IMR-90 (cell line): ENCODE measurements around the gene OR51T1. TPM values are rescaled to one million over a fixed set of nuclear protein-coding genes. Genes with fewer than 3 reads are reported as not detected.

Experiments
- ATAC-seq: fragments of 200-7000 bp; cut with Tn5 transposase; 2 replicates; pipeline ENCODE4 v1.9.1; 2020; ENCODE audit warnings: low read depth, mild to moderate bottlenecking, moderate library complexity
- BruUV-seq: library from RNA; stranded (reverse); fragments of 400-500 nt; replicated peaks from 2 replicates; lab custom pipeline; 2021; lab: Mats Ljungman, UMichigan
- CTCF ChIA-PET: fragments of 300-600 bp; formaldehyde crosslinking; extraction: SDS; loops from one replicate; lab custom pipeline; 2021; ENCODE audit warnings: antibody characterized with exemption; lab: Yijun Ruan, JAX
- POLR2A ChIA-PET: fragments of 300-600 bp; sonication (Branson Sonifier 250); formaldehyde crosslinking; loops from one replicate; lab custom pipeline; 2022; ENCODE audit warnings: antibody characterized with exemption; ENCODE audit not compliant: unreplicated experiment; lab: Charles Lee
- DNase-seq: peaks from one replicate; pipeline ENCODE4 v3.0.0; 2013
- H2AFZ ChIP-seq: replicated peaks from 2 replicates; pipeline ENCODE3; 2013; ENCODE audit warnings: low read length, mild to moderate bottlenecking; ENCODE audit not compliant: poor library complexity
- H2AK5ac ChIP-seq: 2 replicates; pipeline ENCODE4 v1.6.1; 2013; ENCODE audit warnings: low read depth, low read length, inconsistent platforms
- H2AK9ac ChIP-seq: replicated peaks from 2 replicates; pipeline ENCODE3; 2013; ENCODE audit warnings: mild to moderate bottlenecking, low read depth, low read length, moderate library complexity; ENCODE audit not compliant: poor library complexity
- H2BK120ac ChIP-seq: 2 replicates; pipeline ENCODE4 v1.6.1; 2013; ENCODE audit warnings: low read depth, low read length, inconsistent platforms
- H2BK15ac ChIP-seq: 3 replicates; pipeline ENCODE4 v1.6.1; 2013; ENCODE audit warnings: low read depth, low read length, inconsistent platforms
- H2BK20ac ChIP-seq: 2 replicates; pipeline ENCODE4 v1.6.1; 2013; ENCODE audit warnings: low read depth, mild to moderate bottlenecking, inconsistent platforms, low read length, moderate library complexity
- H2BK5ac ChIP-seq: 2 replicates; pipeline ENCODE4 v1.6.1; 2013; ENCODE audit warnings: mild to moderate bottlenecking, low read depth, low read length, inconsistent platforms; ENCODE audit not compliant: poor library complexity, severe bottlenecking
- H3K14ac ChIP-seq: replicated peaks from 2 replicates; pipeline ENCODE4 v1.6.1; 2013; ENCODE audit warnings: low read depth, low read length, inconsistent platforms
- H3K18ac ChIP-seq: 2 replicates; pipeline ENCODE4 v1.6.1; 2013; ENCODE audit warnings: low read depth, low read length, control low read depth
- H3K23ac ChIP-seq: 2 replicates; pipeline ENCODE4 v1.6.1; 2013; ENCODE audit warnings: low read depth, low read length, inconsistent platforms
- H3K27ac ChIP-seq: 2 replicates; pipeline ENCODE4 v1.5.1; 2013; ENCODE audit warnings: mild to moderate bottlenecking, control low read depth, low read length; ENCODE audit not compliant: insufficient read depth
- H3K27me3 ChIP-seq: 2 replicates; pipeline ENCODE4 v1.6.1; 2013; ENCODE audit warnings: low read length; ENCODE audit not compliant: control insufficient read depth, insufficient read depth
- H3K36me3 ChIP-seq: 2 replicates; pipeline ENCODE4 v1.6.1; 2013; ENCODE audit warnings: low read length, mixed read lengths; ENCODE audit not compliant: control insufficient read depth, insufficient read depth
- H3K4ac ChIP-seq: 2 replicates; pipeline ENCODE4 v1.6.1; 2013; ENCODE audit warnings: low read depth, low read length, inconsistent platforms
- H3K4me1 ChIP-seq: 2 replicates; pipeline ENCODE4 v1.6.1; 2013; ENCODE audit warnings: low read length, mixed read lengths; ENCODE audit not compliant: control insufficient read depth, insufficient read depth
- H3K4me2 ChIP-seq: 2 replicates; pipeline ENCODE4 v1.6.1; 2013; ENCODE audit warnings: low read depth, mild to moderate bottlenecking, control low read depth, low read length, moderate library complexity
- H3K4me3 ChIP-seq: 2 replicates; pipeline ENCODE4 v1.5.1; 2013; ENCODE audit warnings: low read depth, mild to moderate bottlenecking, control low read depth, low read length, moderate library complexity; ENCODE audit not compliant: insufficient read depth
- H3K56ac ChIP-seq: 2 replicates; pipeline ENCODE4 v1.6.1; 2013; ENCODE audit warnings: low read length, inconsistent platforms; ENCODE audit not compliant: insufficient read depth; ENCODE audit errors: extremely low read depth
- H3K79me1 ChIP-seq, 2 experiments: 2 replicates each; pipeline ENCODE4 v1.6.1; 2013; ENCODE audit warnings: low read length in 2 of 2, inconsistent platforms in 1 of 2, low read depth in 1 of 2
- H3K9ac ChIP-seq: 2 replicates; pipeline ENCODE4 v1.6.1; 2013; ENCODE audit warnings: low read depth, low read length, control low read depth
- H3K9me1 ChIP-seq: 2 replicates; pipeline ENCODE4 v1.6.1; 2013; ENCODE audit warnings: low read length, inconsistent platforms; ENCODE audit not compliant: insufficient read depth
- H3K9me3 ChIP-seq: 2 replicates; pipeline ENCODE4 v1.6.1; 2013; ENCODE audit warnings: low read length; ENCODE audit not compliant: control insufficient read depth, insufficient read depth
- H4K20me1 ChIP-seq: 2 replicates; pipeline ENCODE4 v1.6.1; 2013; ENCODE audit warnings: low read length, inconsistent platforms; ENCODE audit not compliant: insufficient read depth
- H4K5ac ChIP-seq: 2 replicates; pipeline ENCODE4 v1.6.1; 2013; ENCODE audit warnings: mild to moderate bottlenecking, low read depth, low read length, control low read depth
- H4K8ac ChIP-seq, 2 experiments: 2 replicates each; pipeline ENCODE4 v1.6.1; 2013; ENCODE audit warnings: low read depth in 2 of 2, low read length in 2 of 2, control low read depth in 1 of 2, inconsistent platforms in 1 of 2
- H4K91ac ChIP-seq: 2 replicates; pipeline ENCODE4 v1.6.1; 2013; ENCODE audit warnings: low read depth, low read length, inconsistent platforms; ENCODE audit not compliant: insufficient read depth
- BHLHE40 ChIP-seq: fragments of 150-350 bp; IDR thresholded peaks from 2 replicates; pipeline ENCODE4 v1.6.1; 2016; ENCODE audit warnings: mild to moderate bottlenecking, low read depth, low read length
- CEBPB ChIP-seq: IDR thresholded peaks from 2 replicates; pipeline ENCODE4 v1.6.1; 2012; ENCODE audit warnings: low read depth, low read length, improper control_type of control experiment
- CHD1 ChIP-seq: IDR thresholded peaks from 2 replicates; pipeline ENCODE4 v1.6.1; 2012; ENCODE audit warnings: low read depth, low read length, improper control_type of control experiment
- ELK1 ChIP-seq: fragments of 150-350 bp; IDR thresholded peaks from 2 replicates; pipeline ENCODE4 v1.6.1; 2016; ENCODE audit warnings: low read depth, mild to moderate bottlenecking, low read length, moderate library complexity, borderline replicate concordance
- FOS ChIP-seq: fragments of 150-350 bp; IDR thresholded peaks from 2 replicates; pipeline ENCODE4 v1.6.1; 2016; ENCODE audit warnings: low read depth, low read length
- MAFK ChIP-seq: IDR thresholded peaks from 2 replicates; pipeline ENCODE4 v1.6.1; 2012; ENCODE audit warnings: low read depth, low read length, improper control_type of control experiment
- MAZ ChIP-seq: IDR thresholded peaks from 2 replicates; pipeline ENCODE4 v1.6.1; 2012; ENCODE audit warnings: low read depth, mild to moderate bottlenecking, low read length, improper control_type of control experiment, moderate library complexity, borderline replicate concordance
- MXI1 ChIP-seq: IDR thresholded peaks from 2 replicates; pipeline ENCODE4 v1.6.1; 2012; ENCODE audit warnings: low read depth, mild to moderate bottlenecking, low read length, moderate library complexity, borderline replicate concordance
- NFE2L2 ChIP-seq: fragments of 150-350 bp; IDR thresholded peaks from 2 replicates; pipeline ENCODE4 v1.6.1; 2016; ENCODE audit warnings: low read depth, mild to moderate bottlenecking, low read length
- POLR2A ChIP-seq: IDR thresholded peaks from 2 replicates; pipeline ENCODE4 v1.6.1; 2012; ENCODE audit warnings: mild to moderate bottlenecking, low read depth, low read length
- RAD21 ChIP-seq: IDR thresholded peaks from 2 replicates; pipeline ENCODE4 v1.6.1; 2012; ENCODE audit warnings: low read length, improper control_type of control experiment
- RCOR1 ChIP-seq: IDR thresholded peaks from 2 replicates; pipeline ENCODE4 v1.6.1; 2012; ENCODE audit warnings: mild to moderate bottlenecking, low read length, improper control_type of control experiment; ENCODE audit not compliant: insufficient replicate concordance
- RFX5 ChIP-seq: IDR thresholded peaks from 2 replicates; pipeline ENCODE4 v1.8.0; 2012; ENCODE audit warnings: low read depth, mild to moderate bottlenecking, low read length, moderate library complexity
- SMC3 ChIP-seq: fragments of 150-350 bp; IDR thresholded peaks from 2 replicates; pipeline ENCODE4 v1.6.1; 2016; ENCODE audit warnings: low read depth, mild to moderate bottlenecking, antibody characterized with exemption, low read length, moderate library complexity
- USF2 ChIP-seq: fragments of 150-350 bp; IDR thresholded peaks from 2 replicates; pipeline ENCODE4 v1.6.1; 2017; ENCODE audit warnings: mild to moderate bottlenecking, antibody characterized with exemption, low read length, low read depth
- WGBS, 2 experiments: methylation state at CpG; one replicate each; pipeline versions ENCODE4 v1.1.5 to v1.1.7; 2013; ENCODE audit warnings: missing lambda C conversion rate in 2 of 2; ENCODE audit not compliant: insufficient read length in 1 of 2; ENCODE audit errors: extremely low coverage in 2 of 2; 5-methylcytosine and 5-hydroxymethylcytosine counted together
- dilution Hi-C: fragments of 300-500 bp; cut with HindIII; formaldehyde crosslinking; loops from one replicate; pipeline ENCODE4 v1.14.3; 2018; ENCODE audit warnings: low sequenced_read_pairs; ENCODE audit not compliant: unreplicated experiment
- in situ Hi-C: fragments of 300-500 bp; cut with MboI; formaldehyde crosslinking; loops from 3 replicates; pipeline ENCODE4 v1.14.3; 2019; ENCODE audit warnings: low sequenced_read_pairs, inconsistent platforms, mixed read lengths
- intact Hi-C: fragments of 100-400 bp; cut with micrococcal nuclease; formaldehyde crosslinking; loops from 2 replicates; pipeline ENCODE4 v1.10.0; 2022
- polyA plus RNA-seq, 3 experiments: library from polyadenylated mRNA; depleted of rRNA; stranded (reverse); fragments of >200 nt; gene quantifications; 2 replicates each; pipeline ENCODE4 v1.2.3, GENCODE V29; 2012; ENCODE audit warnings: low replicate concordance in 1 of 3
- total RNA-seq: library from RNA; depleted of rRNA; stranded (reverse); fragments of >200 nt; gene quantifications from 2 replicates; pipeline ENCODE4 v1.2.3, GENCODE V29; 2012
- TF ChIP-seq, protein P1 (sequence below): conservative IDR thresholded peaks from 2 replicates; pipeline ENCODE4 v1.5.1; 2012; ENCODE audit warnings: mild to moderate bottlenecking, low read depth, low read length, improper control_type of control experiment

The OR51T1 gene
- total and polyA plus RNA-seq, 2 of the 4 experiments (the other 2 are of a cell fraction) = not detected

DNA sequence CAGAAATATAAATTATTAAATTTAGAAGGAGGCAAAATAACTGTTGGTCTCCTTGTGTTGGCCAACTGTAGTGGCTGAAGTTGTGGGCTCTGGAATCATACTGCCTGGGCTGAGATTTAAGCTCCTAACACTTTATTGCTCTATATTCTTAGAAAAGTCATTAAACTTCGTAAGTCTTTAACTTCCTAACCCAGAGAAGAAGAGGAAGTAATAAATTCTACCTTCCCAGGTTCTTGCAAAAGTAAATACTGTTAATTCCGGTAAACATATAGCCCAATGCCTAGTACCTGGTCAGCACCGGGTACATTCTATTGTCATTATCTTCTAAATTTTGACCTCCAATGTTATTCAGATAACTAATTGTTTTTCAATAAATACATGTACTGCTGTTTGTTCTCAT, 4.5 kb downstream of the OR51T1 start:
- H3K27ac ChIP-seq = no peak overlapping the region
- H3K4me1 ChIP-seq = no peaks in the 10 kb centered on the region; the same call in 1 of the 2 replicates
- no peaks in the 10 kb centered on the region for H4K20me1 ChIP-seq
- ATAC-seq = no peak
- BruUV-seq = no TSS peak
- no peak overlapping the region for H3K9ac ChIP-seq
- H2BK120ac ChIP-seq = no peak overlapping the region
- no peak overlapping the region for H3K56ac ChIP-seq
- H3K4me2 ChIP-seq = no peak overlapping the region
- no peak overlapping the region for H2AK9ac ChIP-seq
- no peak overlapping the region for H4K91ac ChIP-seq
- intact Hi-C loops = no loop called here
- dilution Hi-C loops = no loop called here
- no peak overlapping the region for H2BK5ac ChIP-seq
- H3K79me1 ChIP-seq = no peaks in the 10 kb centered on the region
- H4K8ac ChIP-seq = no peak overlapping the region
- H3K14ac ChIP-seq = no peak overlapping the region
- ChIA-PET POLR2A (no interaction called here), CTCF (no interaction called here)
- TF ChIP-seq CHD1 (no peak), POLR2A (no peak), MXI1 (no peak), USF2 (no peak), RAD21 (no peak), FOS (no peak), RFX5 (no peak), BHLHE40 (no peak), RCOR1 (no peak), MAFK (no peak), ELK1 (no peak), SMC3 (no peak), NFE2L2 (no peak), MAZ (no peak), CEBPB (no peak)
- TF ChIP-seq, protein P1, sequence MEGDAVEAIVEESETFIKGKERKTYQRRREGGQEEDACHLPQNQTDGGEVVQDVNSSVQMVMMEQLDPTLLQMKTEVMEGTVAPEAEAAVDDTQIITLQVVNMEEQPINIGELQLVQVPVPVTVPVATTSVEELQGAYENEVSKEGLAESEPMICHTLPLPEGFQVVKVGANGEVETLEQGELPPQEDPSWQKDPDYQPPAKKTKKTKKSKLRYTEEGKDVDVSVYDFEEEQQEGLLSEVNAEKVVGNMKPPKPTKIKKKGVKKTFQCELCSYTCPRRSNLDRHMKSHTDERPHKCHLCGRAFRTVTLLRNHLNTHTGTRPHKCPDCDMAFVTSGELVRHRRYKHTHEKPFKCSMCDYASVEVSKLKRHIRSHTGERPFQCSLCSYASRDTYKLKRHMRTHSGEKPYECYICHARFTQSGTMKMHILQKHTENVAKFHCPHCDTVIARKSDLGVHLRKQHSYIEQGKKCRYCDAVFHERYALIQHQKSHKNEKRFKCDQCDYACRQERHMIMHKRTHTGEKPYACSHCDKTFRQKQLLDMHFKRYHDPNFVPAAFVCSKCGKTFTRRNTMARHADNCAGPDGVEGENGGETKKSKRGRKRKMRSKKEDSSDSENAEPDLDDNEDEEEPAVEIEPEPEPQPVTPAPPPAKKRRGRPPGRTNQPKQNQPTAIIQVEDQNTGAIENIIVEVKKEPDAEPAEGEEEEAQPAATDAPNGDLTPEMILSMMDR = no peak
- H3K9me1 ChIP-seq = peaks cover 5% of the 10 kb centered on the region
- DNase-seq = no peak
- no peak overlapping the region for H3K18ac ChIP-seq
- no CpG with 5 or more reads among the region's 3 CpGs for WGBS, 2 experiments
- H3K23ac ChIP-seq = no peak overlapping the region
- in situ Hi-C loops = no loop called here
- no peak overlapping the region for H3K4me3 ChIP-seq
- H2BK20ac ChIP-seq = no peak overlapping the region
- H3K9me3 ChIP-seq = no peaks in the 10 kb centered on the region
- H3K36me3 ChIP-seq = no peaks in the 10 kb centered on the region
- no peak overlapping the region for H2BK15ac ChIP-seq
- no peak overlapping the region for H2AFZ ChIP-seq
- H4K5ac ChIP-seq = no peak overlapping the region
- H2AK5ac ChIP-seq = no peak overlapping the region
- no peak overlapping the region for H3K4ac ChIP-seq
- no peaks in the 10 kb centered on the region for H3K27me3 ChIP-seq
